Cerebellar cortex (tissue), 1 donor: ENCODE results near the gene ARNT2.
"Not testable (repeated sequence)": the region's sequence is repeated elsewhere in the genome, so short reads cannot be mapped to it uniquely, and the experiment has no call there.

ENCODE experiments used
- DNase-seq: peaks from one replicate; pipeline ENCODE4 v3.0.0-alpha.2; 2015; ENCODE audit warnings: low spot score

Gene ARNT2

GRCh38 chr15:80404057-80404760, at the start of gene ARNT2:
Gene ARNT2 (plus strand): TSS chr15:80404382. CDS start chr15:80404516, 134 bp downstream.
- peak; percentile 32 for DNase-seq

GRCh38 chr15:80367094-80367493, 37.1 kb upstream of the ARNT2 start:
- peak; percentile 28 for DNase-seq

DNA sequence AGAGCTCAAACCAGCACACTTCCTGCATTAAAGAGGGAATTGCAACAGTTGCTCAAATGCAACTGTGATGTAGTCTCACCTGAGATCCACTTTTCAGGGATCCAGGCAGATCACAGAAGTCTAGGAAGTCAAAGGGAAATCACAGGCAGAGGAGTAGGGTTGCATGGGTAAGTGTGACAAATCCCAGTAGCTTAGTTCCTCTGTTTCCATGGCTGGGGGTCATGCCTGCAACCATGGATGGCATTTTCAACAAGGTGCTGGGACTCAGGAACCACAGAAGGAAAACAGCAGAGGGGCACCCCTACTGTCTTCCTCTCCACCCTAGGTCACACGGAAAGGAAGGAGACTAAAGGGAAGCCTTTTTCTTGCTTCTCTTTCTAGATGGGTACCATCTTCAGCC, 36.5 kb upstream of the ARNT2 start:
- DNase-seq, result no peak

DNA sequence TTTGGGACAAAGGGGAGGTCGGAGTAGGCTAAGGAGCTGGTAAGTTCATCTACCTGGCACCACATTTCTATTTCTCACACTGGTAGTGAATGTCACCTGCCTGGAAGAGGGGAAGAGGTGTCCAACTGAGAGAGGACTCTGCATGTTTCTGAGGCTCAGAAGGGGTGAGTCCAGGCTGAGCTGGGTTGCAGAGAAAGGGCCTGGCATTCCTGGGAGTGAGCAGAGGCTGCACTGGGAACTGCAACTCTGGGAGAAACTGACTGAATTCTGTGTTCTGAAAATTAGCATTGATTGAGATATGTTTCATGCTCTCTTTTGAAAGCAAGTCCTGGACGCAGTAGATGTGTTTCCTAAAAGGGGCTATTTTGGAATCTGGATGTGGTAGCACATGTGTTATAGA, 32.3 kb upstream of the ARNT2 start:
- no peak for DNase-seq

- no peak for DNase-seq
These were observed 29.7 kb upstream of the ARNT2 start for GRCh38 chr15:80374441-80374840.

DNA sequence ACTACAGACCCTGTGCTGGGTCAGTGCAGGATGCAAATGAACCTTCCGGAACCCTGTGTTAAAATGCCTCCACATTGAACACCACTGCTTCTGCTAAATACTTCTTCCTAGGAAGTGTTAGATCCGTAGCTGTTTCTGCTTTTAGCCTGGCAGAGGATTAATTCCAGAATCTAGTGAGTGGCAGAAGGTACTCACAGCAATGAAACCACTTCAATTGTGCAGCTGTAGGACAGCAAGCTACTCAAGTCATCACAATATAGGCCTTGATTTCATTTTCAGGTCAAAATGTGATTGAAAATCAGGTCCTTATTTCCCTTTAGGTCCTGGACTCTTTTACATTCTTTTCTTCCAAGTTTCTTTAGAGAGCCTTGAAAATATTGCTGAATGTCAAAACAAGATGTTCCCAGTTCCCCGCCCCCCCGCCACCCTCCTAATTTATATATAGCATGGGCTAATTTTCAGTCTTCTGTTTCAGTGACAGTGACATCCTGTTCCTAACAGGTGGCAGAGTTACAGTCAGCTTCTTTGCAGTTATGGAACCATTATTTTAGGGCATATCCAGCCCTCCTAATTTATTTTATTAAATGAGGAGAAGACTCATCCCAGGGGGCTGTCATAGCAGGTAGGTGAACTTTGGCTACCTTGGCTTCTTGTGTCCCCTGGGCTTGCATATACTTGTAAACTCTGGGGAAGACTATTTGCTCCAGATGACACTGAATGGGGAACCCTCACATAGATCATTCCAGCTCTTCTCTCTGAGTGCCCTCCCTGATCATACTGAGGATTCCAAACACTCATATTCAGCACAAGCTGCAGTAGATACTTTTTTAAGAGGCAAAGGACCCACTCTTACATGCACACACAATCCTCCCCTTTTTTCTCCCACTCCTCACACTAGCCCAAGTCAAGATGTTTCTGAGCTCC, 28.0 kb upstream of the ARNT2 start:
- no peak for DNase-seq

- peak; percentile 12 for DNase-seq
These were observed 24.5 kb upstream of the ARNT2 start for GRCh38 chr15:80379693-80380092.

- DNase-seq, result no peak
These were observed 24.0 kb upstream of the ARNT2 start for GRCh38 chr15:80380154-80380553.

GRCh38 chr15:80382285-80382684, 21.9 kb upstream of the ARNT2 start:
- DNase-seq, result no peak

DNA sequence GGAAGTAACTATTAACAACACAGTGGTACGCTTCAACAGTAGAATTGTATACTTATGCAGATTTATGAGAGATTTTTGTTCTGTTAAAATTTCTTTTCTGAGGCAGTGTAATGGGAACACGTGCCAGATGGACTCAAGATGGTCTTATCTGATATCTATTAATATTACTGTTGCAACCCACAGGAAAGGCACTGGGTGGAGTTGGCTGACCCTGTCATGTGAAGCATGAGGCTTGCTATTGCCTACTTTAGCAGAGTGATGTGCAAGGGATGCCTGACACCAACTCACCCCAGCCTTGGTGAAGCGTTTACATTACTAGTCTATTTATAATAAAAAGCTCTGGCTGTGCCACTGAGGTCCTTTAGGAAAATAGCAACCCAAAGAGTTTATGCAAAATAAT, 19.8 kb upstream of the ARNT2 start:
- no peak for DNase-seq

DNA sequence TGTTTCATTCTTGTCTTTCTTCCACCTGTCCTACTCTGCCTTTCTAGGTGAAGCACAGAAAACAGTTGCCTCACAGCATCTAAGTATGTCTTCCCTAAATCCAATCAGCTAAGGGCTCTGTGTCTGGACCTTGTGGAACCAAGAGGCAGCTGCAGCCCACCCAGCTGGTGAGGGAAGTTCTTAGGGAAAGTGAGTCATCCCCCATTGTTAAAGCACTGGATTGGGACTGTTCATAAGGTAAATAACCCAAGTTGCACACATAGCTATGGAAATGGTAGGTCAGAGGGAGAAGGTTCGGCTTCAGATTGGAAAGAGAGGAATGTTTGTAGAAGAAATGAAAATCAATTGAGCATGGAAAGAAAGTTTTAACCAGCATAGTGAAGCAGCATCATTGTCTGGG, 18.0 kb upstream of the ARNT2 start:
- DNase-seq, result no peak

GRCh38 chr15:80388326-80388725, 15.9 kb upstream of the ARNT2 start:
- DNase-seq, result no peak

DNA sequence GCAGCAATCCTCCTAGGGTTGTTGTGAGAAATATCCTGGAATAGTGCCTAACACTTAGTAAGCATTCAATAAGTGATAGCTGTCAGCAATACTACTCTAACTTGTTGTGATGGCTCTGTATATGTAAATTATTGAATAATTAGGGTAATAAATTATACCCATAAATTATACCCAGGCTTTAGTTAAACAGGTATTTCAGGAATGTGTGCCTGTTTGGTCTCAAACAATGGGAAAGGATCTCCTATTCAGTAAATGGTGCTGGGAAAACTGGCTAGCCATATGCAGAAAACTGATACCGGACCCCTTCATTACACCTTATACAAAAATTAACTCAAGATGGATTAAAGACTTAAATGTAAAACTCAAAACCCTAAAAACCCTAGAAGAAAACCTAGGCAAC, 14.8 kb upstream of the ARNT2 start:
- DNase-seq, result no peak

DNA sequence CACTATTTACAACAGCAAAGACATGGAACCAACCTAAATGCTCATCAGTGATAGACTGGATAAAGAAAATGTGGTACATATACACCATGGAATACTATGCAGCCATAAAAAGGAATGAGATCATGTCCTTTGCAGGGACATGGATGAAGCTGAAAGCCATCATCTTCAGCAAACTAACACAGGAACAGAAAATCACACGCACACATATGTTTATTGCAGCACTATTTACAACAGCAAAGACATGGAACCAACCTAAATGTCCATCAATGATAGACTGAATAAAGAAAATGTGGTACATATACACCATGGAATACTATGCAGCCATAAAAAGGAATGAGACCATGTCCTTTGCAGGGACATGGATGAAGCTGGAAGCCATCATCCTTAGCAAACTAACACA, 13.2 kb upstream of the ARNT2 start:
- DNase-seq, result not testable (repeated sequence)

DNA sequence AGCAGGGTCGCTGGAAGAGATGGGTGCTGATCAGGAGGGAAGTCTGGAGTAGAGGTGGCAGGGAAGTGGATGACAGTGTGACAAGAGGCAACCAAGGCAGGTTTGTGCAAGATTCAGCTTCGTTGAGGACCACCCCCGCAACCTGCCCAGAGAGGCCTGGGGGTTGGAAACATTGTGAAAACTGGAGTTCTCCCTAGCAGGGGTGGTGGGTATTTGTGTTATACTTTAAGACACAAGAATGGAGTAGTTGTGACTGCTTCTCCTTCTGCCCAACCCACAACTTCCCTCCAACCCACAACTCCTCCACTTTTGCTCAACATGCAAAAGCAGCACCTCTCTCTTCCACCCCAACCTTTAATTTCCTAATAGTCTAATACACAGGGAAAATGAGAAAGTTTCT, 8.6 kb upstream of the ARNT2 start:
- DNase-seq, result no peak

- no peak for DNase-seq
These were observed 8.1 kb upstream of the ARNT2 start for GRCh38 chr15:80396096-80396495.

DNA sequence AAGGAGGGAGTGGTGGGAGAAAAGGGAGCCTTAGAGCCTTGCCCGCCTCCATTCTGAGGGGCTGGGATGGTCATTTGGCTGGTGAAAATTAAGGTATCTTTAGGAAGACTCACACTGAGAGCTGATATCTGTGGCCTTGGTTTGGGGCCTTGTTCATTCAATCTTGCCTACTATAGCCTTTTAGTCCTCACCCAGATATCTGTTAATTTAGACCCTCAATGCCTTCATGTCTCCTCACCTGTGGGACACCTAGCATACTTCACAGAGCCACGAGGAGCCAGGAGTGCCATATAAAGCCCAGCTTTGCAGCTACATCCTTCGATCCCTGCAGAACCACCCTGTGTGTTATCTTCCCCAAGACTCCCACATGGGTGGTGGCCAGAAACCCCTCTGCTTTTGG, 4.7 kb upstream of the ARNT2 start:
- DNase-seq, result no peak

- no peak for DNase-seq
These were observed 2.7 kb upstream of the ARNT2 start for GRCh38 chr15:80401456-80401855.

- DNase-seq, result no peak
These were observed 1.8 kb upstream of the ARNT2 start for GRCh38 chr15:80402339-80402738.

- DNase-seq, result peak; percentile 40
These were observed 498 bp upstream of the ARNT2 start for GRCh38 chr15:80403712-80404056.

DNA sequence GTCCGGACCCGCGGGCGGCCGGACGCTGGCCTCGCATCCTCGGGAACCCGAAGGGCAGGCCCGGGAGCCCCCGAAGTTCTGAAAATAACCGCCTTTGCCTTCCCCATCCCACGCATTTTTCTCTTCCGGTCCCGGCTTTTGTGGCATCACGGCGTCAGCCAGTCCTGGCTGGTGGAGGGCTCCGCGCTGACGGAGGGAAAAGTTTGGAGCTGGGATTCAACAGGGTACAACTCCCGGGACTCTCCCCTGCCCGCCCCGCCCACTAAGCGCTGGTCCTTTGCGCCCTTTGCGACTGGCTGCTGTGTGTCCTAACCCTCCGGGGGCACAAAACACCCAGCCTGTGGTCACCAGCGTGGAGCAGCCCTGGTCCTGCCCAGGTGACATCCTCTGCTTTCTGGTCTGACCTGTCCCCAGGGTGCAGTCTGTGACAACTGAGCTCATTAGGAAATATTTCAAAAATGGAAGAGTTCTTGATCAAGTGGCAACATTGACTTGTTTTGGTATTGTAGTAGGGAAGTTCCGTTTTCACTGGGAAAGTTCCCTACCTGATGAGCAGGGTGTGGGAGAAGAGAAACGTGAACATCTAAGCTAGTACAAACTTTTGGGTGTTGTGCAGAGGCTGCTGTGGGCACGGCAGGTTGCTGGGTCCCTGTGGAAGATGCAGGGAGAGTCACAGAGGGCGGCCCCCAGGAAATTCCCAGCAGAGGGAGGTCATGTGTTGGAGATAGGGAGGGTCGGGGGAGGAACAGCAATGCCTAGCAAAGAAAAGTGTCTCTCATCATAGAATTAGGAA, 775 bp downstream of the ARNT2 start:
- DNase-seq, result peak; percentile 17

- DNase-seq, result peak; percentile 9
These were observed 1.3 kb downstream of the ARNT2 start for GRCh38 chr15:80405554-80405850.

- DNase-seq, result no peak
These were observed 1.8 kb downstream of the ARNT2 start for GRCh38 chr15:80405970-80406369.
